Adrenal gland (tissue), 12 donors: ENCODE measurements around the gene SOWAHA. TPM values are rescaled to one million over a fixed set of nuclear protein-coding genes. Genes with fewer than 3 reads are reported as not detected.

Source experiments
- DNase-seq, 7 donors: peaks; one replicate each; pipeline ENCODE4 v3.0.0-alpha.2; 2019 to 2020
- H3K27ac ChIP-seq, 5 donors: fragments of 200-600 bp; sonication (generic) in 4 of 5; 1 replicate in 3 of 5; 2 replicates in 2 of 5; pipeline versions ENCODE4 v1.5.1 to v1.8.0; 2016 to 2020; ENCODE audit warnings: mild to moderate bottlenecking in 1 of 5
- H3K27me3 ChIP-seq: fragments of 200-600 bp; 2 replicates; pipeline ENCODE4 v1.8.0; 2021
- H3K36me3 ChIP-seq, 2 donors: fragments of 200-600 bp; replicated peaks in 1 of 2; 1 replicate in 1 of 2; 2 replicates in 1 of 2; pipeline versions ENCODE4 v1.5.1 to v1.8.0; 2018 to 2022
- H3K4me1 ChIP-seq, 2 donors: fragments of 200-600 bp; replicated peaks in 1 of 2; 1 replicate in 1 of 2; 2 replicates in 1 of 2; pipeline versions ENCODE4 v1.5.1 to v1.8.0; 2018 to 2021
- H3K4me3 ChIP-seq, 4 donors: fragments of 200-600 bp; sonication (generic) in 3 of 4; one replicate each; pipeline ENCODE4 v1.5.1; 2016 to 2018
- H3K9me3 ChIP-seq, 3 donors: fragments of 200-600 bp; sonication (generic) in 1 of 3; replicated peaks in 1 of 3; 1 replicate in 2 of 3; 2 replicates in 1 of 3; pipeline versions ENCODE4 v1.5.1 to v1.8.0; 2016 to 2021
- CTCF ChIP-seq, 6 experiments: fragments of 450-650 bp in 4 of 6; fragments of 200-600 bp in 2 of 6; sonication (generic) in 1 of 6; IDR thresholded peaks; 1 replicate in 5 of 6; 2 replicates in 1 of 6; pipeline versions ENCODE4 v1.5.1 to v1.8.0; 2016 to 2021; ENCODE audit warnings: antibody characterized with exemption in 6 of 6, mild to moderate bottlenecking in 2 of 6, moderate library complexity in 1 of 6
- POLR2A ChIP-seq, 2 donors: fragments of 450-650 bp; IDR thresholded peaks; one replicate each; pipeline ENCODE4 v1.6.1; 2017; ENCODE audit warnings: antibody characterized with exemption in 2 of 2, mild to moderate bottlenecking in 2 of 2, moderate library complexity in 1 of 2
- WGBS, 4 donors: extraction: QIAGEN DNeasy Blood & Tissue Kit in 2 of 4; methylation state at CpG; one replicate each; pipeline versions ENCODE4 v1.1.5 to v1.1.7; 2013 to 2017; 5-methylcytosine and 5-hydroxymethylcytosine counted together
- intact Hi-C, 2 donors: fragments of 100-400 bp; cut with DNase I; formaldehyde crosslinking; loops; one replicate each; pipeline versions ENCODE4 v1.14.1 to v1.15.0; 2022 to 2023
- polyA plus RNA-seq, 3 donors: library from polyadenylated mRNA; stranded (reverse); fragments of 200-250 nt in 2 of 3; fragments of 350-450 nt in 1 of 3; fragmentation: Illumina TruSeq in 1 of 3; extraction: RNeasy Lipid Tissue Mini Kit (QIAGEN cat#74804) in 1 of 3; gene quantifications; one replicate each; pipeline ENCODE4 v1.2.3, GENCODE V29; 2013 to 2014
- total RNA-seq, 9 donors: library from RNA; depleted of rRNA in 4 of 9; stranded (reverse); fragments of >200 nt in 4 of 9; fragments of 120-200 nt in 1 of 9; fragmentation: NEBNext Ultra II Directional in 1 of 9; extraction: Animal tissue kit (Norgen Biotek cat#: 25700) in 1 of 9; gene quantifications; one replicate each; pipeline versions ENCODE4 v1.1.0 to v1.2.4, GENCODE V29; 2013 to 2023
- donor health status: healthy with polysubstance abuse.
- donor health status: Bipolar disorder and iron deficiency.
- donor health status: DM: yes; HTN: yes; CAD: no.
- donor health status: DM: no; HTN: no; CAD: no.
- donor health status: DM: no; HTN: no; CAD: no.
- donor health status: DM: yes; HTN: yes; CAD: no.

Gene SOWAHA
- total and polyA plus RNA-seq, 12 donors: 0.06 to 1.8 (median 0.40) TPM; not detected in 3

GRCh38 chr5:132828846-132829494 lies 15.9 kb downstream of the SOWAHA start:
- 67 to 79% (median 77%) methylated on average over 4 of the region's 4 CpGs for WGBS, 4 donors
- H3K4me3 ChIP-seq: peak overlapping the region in 1 of 4 donors; percentile 81
- intact Hi-C loops: no loop called here
- TF ChIP-seq CTCF (IDR thresholded peaks at IDR 0.05) (no peak), POLR2A (IDR thresholded peaks at IDR 0.05) (no peak)
- no peaks in the 10 kb centered on the region for H3K9me3 ChIP-seq
- H3K4me1 ChIP-seq: peaks cover 6 to 7% of the 10 kb centered on the region in 2 donors
- DNase-seq: no peak
- H3K27ac ChIP-seq: peak overlapping the region in 1 of 5 donors; percentile 81
- H3K36me3 ChIP-seq: no peaks in the 10 kb centered on the region
- no peaks in the 10 kb centered on the region for H3K27me3 ChIP-seq

GRCh38 chr5:132829742-132830435 lies 16.8 kb downstream of the SOWAHA start:
- Histone ChIP-seq H3K4me3 (peak overlapping the region in 3 of 4 donors; percentile 25 to 81 (median 50)), H3K27ac (peak overlapping the region in 3 of 5 donors; percentile 50 to 81 (median 73)), H3K9me3 (no peaks in the 10 kb centered on the region), H3K36me3 (no peaks in the 10 kb centered on the region), H3K4me1 (peaks cover 6 to 7% of the 10 kb centered on the region in 2 donors), H3K27me3 (no peaks in the 10 kb centered on the region)
- 2 to 10% (median 5%) methylated on average over 2 to 75 of the region's 75 CpGs for WGBS, 4 donors
- DNase-seq: peak; percentile 65 to 87 (median 78)
- TF ChIP-seq POLR2A (IDR thresholded peaks at IDR 0.05) (peak; percentile 14 to 16), CTCF (IDR thresholded peaks at IDR 0.05) (peak; percentile 60 to 88 (median 76))
- intact Hi-C loops: loop anchor here in 1 of 2 donors (5.0 kb wide), 1 partner anchor 37 kb away; the partner anchor contains the start of genes GDF9 and UQCRQ

GRCh38 chr5:132830436-132831094 lies 17.5 kb downstream of the SOWAHA start, which contains the start of gene SHROOM1:
Gene SHROOM1 (minus strand): TSS chr5:132830647. CDS start chr5:132826140, 4,507 bp downstream.
- DNase-seq: peak in 6 of 7 donors; percentile 45 to 59 (median 50)
- Histone ChIP-seq H3K4me3 (peak within 1 kb of the TSS in 3 of 4 donors; percentile 25 to 81 (median 50)), H3K27ac (peak within 1 kb of the TSS in 3 of 5 donors; percentile 50 to 81 (median 73)), H3K9me3 (no peaks in the 10 kb centered on the region), H3K36me3 (no peaks in the 10 kb centered on the region), H3K27me3 (no peaks in the 10 kb centered on the region), H3K4me1 (peaks cover 6 to 7% of the 10 kb centered on the region in 2 donors)
- TF ChIP-seq POLR2A (IDR thresholded peaks at IDR 0.05): no peak
- no peak for TF ChIP-seq CTCF (IDR thresholded peaks at IDR 0.05)
- 5 to 42% (median 15%) methylated on average over 6 to 78 of the region's 78 CpGs for WGBS, 4 donors
- intact Hi-C loops: loop anchor here in 1 of 2 donors (5.0 kb wide), 1 partner anchor 37 kb away; the partner anchor contains the start of genes GDF9 and UQCRQ
